Endodermal cell (in vitro differentiated cells): ENCODE measurements around the gene PSPC1. TPM values are rescaled to one million over a fixed set of nuclear protein-coding genes. Genes with fewer than 3 reads are reported as not detected.
"Not testable (repeated sequence)": the region's sequence is repeated elsewhere in the genome, so short reads cannot be mapped to it uniquely, and the experiment has no call there.

ENCODE experiments used
- DNase-seq: peaks from one replicate; pipeline ENCODE4 v3.0.0-alpha.2; 2017
- H3K27ac ChIP-seq: 2 replicates; pipeline ENCODE4 v1.5.1; 2013; ENCODE audit warnings: mild to moderate bottlenecking, low read depth, low read length, moderate library complexity
- H3K27me3 ChIP-seq: 2 replicates; pipeline ENCODE4 v1.6.1; 2013; ENCODE audit warnings: mild to moderate bottlenecking, low read length, moderate library complexity; ENCODE audit not compliant: insufficient read depth, control insufficient read depth, poor library complexity, severe bottlenecking
- H3K36me3 ChIP-seq: 2 replicates; pipeline ENCODE4 v1.7.0; 2013; ENCODE audit warnings: mild to moderate bottlenecking, low read length, moderate library complexity; ENCODE audit not compliant: control insufficient read depth, insufficient read depth
- H3K4me1 ChIP-seq: one replicate; pipeline ENCODE4 v1.7.0; 2013; ENCODE audit warnings: low read length; ENCODE audit not compliant: control insufficient read depth, insufficient read depth
- H3K4me3 ChIP-seq: 2 replicates; pipeline ENCODE4 v1.5.1; 2013; ENCODE audit warnings: mild to moderate bottlenecking, low read length, moderate library complexity
- H3K9ac ChIP-seq: 2 replicates; pipeline ENCODE4 v1.6.1; 2013; ENCODE audit warnings: mild to moderate bottlenecking, low read length, moderate library complexity; ENCODE audit not compliant: poor library complexity, severe bottlenecking; ENCODE audit errors: extremely low read depth
- H3K9me3 ChIP-seq: 2 replicates; pipeline ENCODE4 v1.6.1; 2013; ENCODE audit warnings: mild to moderate bottlenecking, low read length, moderate library complexity; ENCODE audit not compliant: control insufficient read depth
- H3K27ac Mint-ChIP-seq: 2 replicates; pipeline ENCODE4 v1.8.0; 2020; ENCODE audit warnings: mixed read lengths
- H3K27me3 Mint-ChIP-seq: 2 replicates; pipeline ENCODE4 v1.8.0; 2021; ENCODE audit warnings: mild to moderate bottlenecking, mixed read lengths; ENCODE audit not compliant: insufficient read depth
- H3K36me3 Mint-ChIP-seq: 2 replicates; pipeline ENCODE4 v1.8.0; 2020; ENCODE audit warnings: low read depth, mixed read lengths
- H3K4me1 Mint-ChIP-seq: 2 replicates; pipeline ENCODE4 v1.8.0; 2020; ENCODE audit warnings: mixed read lengths
- H3K4me3 Mint-ChIP-seq: 2 replicates; pipeline ENCODE4 v1.8.0; 2020; ENCODE audit warnings: mild to moderate bottlenecking, moderate library complexity, mixed read lengths
- H3K9me3 Mint-ChIP-seq: 2 replicates; pipeline ENCODE4 v1.8.0; 2020; ENCODE audit warnings: mild to moderate bottlenecking, mixed read lengths
- CTCF ChIP-seq: fragments of 200-600 bp; sonication (generic); conservative IDR thresholded peaks from 2 replicates; pipeline ENCODE4 v1.5.0; 2021; ENCODE audit warnings: antibody characterized with exemption, mild to moderate bottlenecking
- WGBS, 2 experiments: methylation state at CpG; one replicate each; pipeline versions ENCODE4 v1.1.5 to v1.1.7; 2013; ENCODE audit warnings: missing lambda C conversion rate in 2 of 2, mixed read lengths in 1 of 2; ENCODE audit not compliant: insufficient coverage in 1 of 2, insufficient read length in 1 of 2; 5-methylcytosine and 5-hydroxymethylcytosine counted together
- total RNA-seq, 2 donors: library from RNA; stranded (reverse); fragmentation: NEBNext Ultra II Directional in 1 of 2; extraction: Animal tissue kit (Norgen Biotek cat#: 25700) in 1 of 2; gene quantifications; 2 replicates in 1 of 2; 3 replicates in 1 of 2; pipeline ENCODE4 v1.2.1, GENCODE V29; 2021

PSPC1 gene
- total RNA-seq, 2 donors from 2014 or later = 61.1 to 83.9 TPM

- Mint-ChIP-seq H3K27me3 (no peaks in the 10 kb centered on the region), H3K27ac (no peak overlapping the region), H3K36me3 (peaks cover 43% of the 10 kb centered on the region), H3K9me3 (peaks cover 7% of the 10 kb centered on the region), H3K4me3 (no peak overlapping the region), H3K4me1 (no peaks in the 10 kb centered on the region)
- H3K27ac ChIP-seq = no peak overlapping the region
- no peak overlapping the region for H3K4me3 ChIP-seq
- no peak overlapping the region for H3K9ac ChIP-seq
- H3K36me3 ChIP-seq = peaks cover 29% of the 10 kb centered on the region
- peak; percentile 97 for DNase-seq
- H3K4me1 ChIP-seq = no peaks in the 10 kb centered on the region
- H3K9me3 ChIP-seq = peaks cover 7% of the 10 kb centered on the region
- WGBS, 2 experiments = 46 to 79% methylated on average over 13 to 27 of the region's 27 CpGs
- TF ChIP-seq CTCF = peak; percentile 99
- H3K27me3 ChIP-seq = no peaks in the 10 kb centered on the region
Observed at GRCh38 chr13:19818223-19818842, 35.6 kb upstream of the PSPC1 start.

GRCh38 chr13:19817510-19818158 lies 34.9 kb upstream of the PSPC1 start:
- Mint-ChIP-seq H3K9me3 (peaks cover 7% of the 10 kb centered on the region), H3K36me3 (peaks cover 39% of the 10 kb centered on the region), H3K27ac (no peak overlapping the region), H3K27me3 (no peaks in the 10 kb centered on the region), H3K4me3 (no peak overlapping the region), H3K4me1 (no peaks in the 10 kb centered on the region)
- no peak overlapping the region for H3K4me3 ChIP-seq
- no peaks in the 10 kb centered on the region for H3K4me1 ChIP-seq
- no peak for TF ChIP-seq CTCF
- peaks cover 24% of the 10 kb centered on the region for H3K36me3 ChIP-seq
- H3K27me3 ChIP-seq = no peaks in the 10 kb centered on the region
- WGBS, 2 experiments = 96 to 97% methylated on average over 7 of the region's 7 CpGs
- no peak overlapping the region for H3K27ac ChIP-seq
- H3K9me3 ChIP-seq = peaks cover 7% of the 10 kb centered on the region
- no peak for DNase-seq
- H3K9ac ChIP-seq = no peak overlapping the region

- no peaks in the 10 kb centered on the region for H3K27me3 Mint-ChIP-seq
- peaks cover 7% of the 10 kb centered on the region for H3K9me3 ChIP-seq
Observed at GRCh38 chr13:19817106-19817505, 34.4 kb upstream of the PSPC1 start.

GRCh38 chr13:19815842-19816241 lies 33.1 kb upstream of the PSPC1 start:
- H3K9ac ChIP-seq, H3K4me1 Mint-ChIP-seq, H3K4me3 ChIP-seq, H3K4me1 ChIP-seq, H3K4me3 Mint-ChIP-seq, H3K27me3 Mint-ChIP-seq, H3K27ac ChIP-seq, H3K27me3 ChIP-seq, DNase-seq, H3K27ac Mint-ChIP-seq: not testable (repeated sequence)
- H3K36me3 ChIP-seq = peaks cover 17% of the 10 kb centered on the region
- WGBS, 2 experiments = 89 to 100% methylated on average over 1 to 2 of the region's 2 CpGs
- peaks cover 15% of the 10 kb centered on the region for H3K9me3 ChIP-seq
- peaks cover 13% of the 10 kb centered on the region for H3K9me3 Mint-ChIP-seq
- H3K36me3 Mint-ChIP-seq = peaks cover 37% of the 10 kb centered on the region

More at GRCh38 chr13:19817106-19817505, 34.4 kb upstream of the PSPC1 start:
- TF ChIP-seq CTCF = no peak
- DNase-seq = no peak
- no peaks in the 10 kb centered on the region for H3K4me1 ChIP-seq
- no peaks in the 10 kb centered on the region for H3K27me3 ChIP-seq
- Mint-ChIP-seq H3K4me3 (no peak overlapping the region), H3K4me1 (no peaks in the 10 kb centered on the region), H3K27ac (no peak overlapping the region), H3K36me3 (peaks cover 41% of the 10 kb centered on the region), H3K9me3 (peaks cover 10% of the 10 kb centered on the region)
- WGBS, 2 experiments = 94 to 96% methylated on average over 9 to 10 of the region's 10 CpGs
- no peak overlapping the region for H3K27ac ChIP-seq
- H3K36me3 ChIP-seq = peaks cover 20% of the 10 kb centered on the region
- H3K9ac ChIP-seq = no peak overlapping the region
- no peak overlapping the region for H3K4me3 ChIP-seq
